ENCODE measurements around the gene RASGRP4.

The RASGRP4 gene

DNA sequence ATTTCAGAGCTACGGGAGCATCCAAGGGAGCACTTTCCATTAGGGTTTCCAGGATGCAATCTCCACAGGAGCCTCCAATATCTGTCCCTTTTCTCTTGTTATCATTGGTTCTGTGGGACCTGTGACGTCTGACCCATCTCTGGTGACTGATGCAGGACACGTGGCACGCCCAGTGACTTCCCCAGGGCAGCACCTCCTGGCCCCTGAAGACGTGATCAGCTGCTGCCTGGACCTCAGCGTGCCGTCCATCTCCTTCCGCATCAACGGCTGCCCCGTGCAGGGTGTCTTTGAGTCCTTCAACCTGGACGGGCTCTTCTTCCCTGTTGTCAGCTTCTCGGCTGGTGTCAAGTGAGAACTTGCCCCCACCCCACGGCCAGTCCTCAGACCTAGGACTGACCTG, 33.0 kb upstream of the RASGRP4 start:
- TF ChIP-seq, protein P1, sequence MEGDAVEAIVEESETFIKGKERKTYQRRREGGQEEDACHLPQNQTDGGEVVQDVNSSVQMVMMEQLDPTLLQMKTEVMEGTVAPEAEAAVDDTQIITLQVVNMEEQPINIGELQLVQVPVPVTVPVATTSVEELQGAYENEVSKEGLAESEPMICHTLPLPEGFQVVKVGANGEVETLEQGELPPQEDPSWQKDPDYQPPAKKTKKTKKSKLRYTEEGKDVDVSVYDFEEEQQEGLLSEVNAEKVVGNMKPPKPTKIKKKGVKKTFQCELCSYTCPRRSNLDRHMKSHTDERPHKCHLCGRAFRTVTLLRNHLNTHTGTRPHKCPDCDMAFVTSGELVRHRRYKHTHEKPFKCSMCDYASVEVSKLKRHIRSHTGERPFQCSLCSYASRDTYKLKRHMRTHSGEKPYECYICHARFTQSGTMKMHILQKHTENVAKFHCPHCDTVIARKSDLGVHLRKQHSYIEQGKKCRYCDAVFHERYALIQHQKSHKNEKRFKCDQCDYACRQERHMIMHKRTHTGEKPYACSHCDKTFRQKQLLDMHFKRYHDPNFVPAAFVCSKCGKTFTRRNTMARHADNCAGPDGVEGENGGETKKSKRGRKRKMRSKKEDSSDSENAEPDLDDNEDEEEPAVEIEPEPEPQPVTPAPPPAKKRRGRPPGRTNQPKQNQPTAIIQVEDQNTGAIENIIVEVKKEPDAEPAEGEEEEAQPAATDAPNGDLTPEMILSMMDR (IDR thresholded peaks at IDR 0.05; ENCODE audit: insufficient read depth, low read length): no peak
- no peak for TF ChIP-seq SPI1 (IDR thresholded peaks at IDR 0.05; ENCODE audit: borderline replicate concordance, low read depth)
- no peak for TF ChIP-seq REST (IDR thresholded peaks at IDR 0.05; ENCODE audit: insufficient replicate concordance, low read depth)
- no peak for TF ChIP-seq GABPA (IDR thresholded peaks at IDR 0.05; ENCODE audit: low read depth)
- TF ChIP-seq POLR2AphosphoS5 (IDR thresholded peaks at IDR 0.05; ENCODE audit: low read depth): no peak
- Histone ChIP-seq H3K27ac (replicated peaks) (no peak overlapping the region), H3K27me3 (ENCODE audit: insufficient read depth, poor library complexity, severe bottlenecking) (no peaks in the 10 kb centered on the region), H3K4me3 (replicated peaks; ENCODE audit: insufficient read depth, low read length) (no peak overlapping the region)
- no peak for DNase-seq (ENCODE audit: low read depth in 1 of 2, low spot score in 1 of 2)

- no peak for DNase-seq (ENCODE audit: low read depth in 1 of 2, low spot score in 1 of 2)
- TF ChIP-seq POLR2AphosphoS5 (IDR thresholded peaks at IDR 0.05; ENCODE audit: low read depth): no peak
- no peak for TF ChIP-seq REST (IDR thresholded peaks at IDR 0.05; ENCODE audit: insufficient replicate concordance, low read depth)
- no peak for TF ChIP-seq SPI1 (IDR thresholded peaks at IDR 0.05; ENCODE audit: borderline replicate concordance, low read depth)
- H3K27me3 ChIP-seq (ENCODE audit: insufficient read depth, poor library complexity, severe bottlenecking): no peaks in the 10 kb centered on the region
Measured at GRCh38 chr19:38457690-38458405, 31.8 kb upstream of the RASGRP4 start.

GRCh38 chr19:38457202-38457601, 31.2 kb upstream of the RASGRP4 start:
- H3K4me3 ChIP-seq (replicated peaks; ENCODE audit: insufficient read depth, low read length): no peak overlapping the region
- no peaks in the 10 kb centered on the region for H3K27me3 ChIP-seq (ENCODE audit: insufficient read depth, poor library complexity, severe bottlenecking)
- H3K27ac ChIP-seq (replicated peaks): no peak overlapping the region
- TF ChIP-seq SPI1 (IDR thresholded peaks at IDR 0.05; ENCODE audit: borderline replicate concordance, low read depth) (no peak), POLR2AphosphoS5 (IDR thresholded peaks at IDR 0.05; ENCODE audit: low read depth) (no peak), REST (IDR thresholded peaks at IDR 0.05; ENCODE audit: insufficient replicate concordance, low read depth) (no peak), GABPA (IDR thresholded peaks at IDR 0.05; ENCODE audit: low read depth) (no peak)
- TF ChIP-seq, protein P1 (IDR thresholded peaks at IDR 0.05; ENCODE audit: insufficient read depth, low read length): no peak
- no peak for DNase-seq (ENCODE audit: low read depth in 1 of 2, low spot score in 1 of 2)

More at GRCh38 chr19:38457690-38458405, 31.8 kb upstream of the RASGRP4 start:
- no peak overlapping the region for H3K27ac ChIP-seq (replicated peaks)
- no peak overlapping the region for H3K4me3 ChIP-seq (replicated peaks; ENCODE audit: insufficient read depth, low read length)
